A673 (cell line): ENCODE results near the gene TMEM108. TPM values are rescaled to one million over a fixed set of nuclear protein-coding genes. Genes with fewer than 3 reads are reported as not detected.

Source experiments
- BruUV-seq: library from RNA; stranded (reverse); fragments of 400-500 nt; replicated peaks from 2 replicates; lab custom pipeline; 2021; lab: Mats Ljungman, UMichigan
- CTCF ChIA-PET: fragments of 300-600 bp; sonication (Branson Sonifier 250); formaldehyde crosslinking; loops from one replicate; lab custom pipeline; 2022; ENCODE audit warnings: antibody characterized with exemption; lab: Charles Lee
- POLR2A ChIA-PET: fragments of 300-600 bp; sonication (Branson Sonifier 250); formaldehyde crosslinking; loops from one replicate; lab custom pipeline; 2022; ENCODE audit warnings: antibody characterized with exemption; ENCODE audit not compliant: low non-redundant PET; lab: Charles Lee
- DNase-seq: peaks from one replicate; pipeline ENCODE4 v3.0.0-alpha.2; 2015; ENCODE audit warnings: low spot score
- H3K27ac ChIP-seq: fragments of 200-600 bp; sonication (generic); 2 replicates; pipeline ENCODE4 v1.5.1; 2016; ENCODE audit warnings: mixed run types, low read depth, mild to moderate bottlenecking, mixed read lengths, antibody characterized with exemption, low read length; ENCODE audit not compliant: poor library complexity, severe bottlenecking
- H3K27me3 ChIP-seq: fragments of 200-600 bp; sonication (generic); replicated peaks from 2 replicates; pipeline ENCODE4 v1.6.1; 2017; ENCODE audit warnings: mixed run types, low read depth, mild to moderate bottlenecking, mixed read lengths, antibody characterized with exemption, low read length; ENCODE audit not compliant: insufficient read depth, poor library complexity
- H3K36me3 ChIP-seq: fragments of 200-600 bp; sonication (generic); 2 replicates; pipeline ENCODE4 v1.6.1; 2016; ENCODE audit warnings: mixed run types, mild to moderate bottlenecking, mixed read lengths, antibody characterized with exemption, low read length; ENCODE audit not compliant: insufficient read depth, poor library complexity, severe bottlenecking
- H3K4me1 ChIP-seq: fragments of 200-600 bp; sonication (generic); 2 replicates; pipeline ENCODE4 v1.6.1; 2017; ENCODE audit warnings: mixed run types, mild to moderate bottlenecking, mixed read lengths, antibody characterized with exemption, low read length; ENCODE audit not compliant: insufficient read depth, poor library complexity, severe bottlenecking
- H3K4me3 ChIP-seq: fragments of 200-600 bp; sonication (generic); 2 replicates; pipeline ENCODE4 v1.5.1; 2016; ENCODE audit warnings: low read depth, mixed run types, mild to moderate bottlenecking, mixed read lengths, low read length; ENCODE audit not compliant: poor library complexity, severe bottlenecking
- H3K9me3 ChIP-seq: fragments of 200-600 bp; sonication (generic); 2 replicates; pipeline ENCODE4 v1.6.1; 2016; ENCODE audit warnings: mixed run types, low read depth, mild to moderate bottlenecking, mixed read lengths, antibody characterized with exemption, low read length; ENCODE audit not compliant: poor library complexity, severe bottlenecking
- CTCF ChIP-seq: fragments of 300-800, 200-600 bp; sonication (generic); conservative IDR thresholded peaks from 2 replicates; pipeline ENCODE4 v1.5.1; 2017; ENCODE audit warnings: low read depth, mild to moderate bottlenecking, antibody characterized with exemption, low read length, moderate library complexity, mixed read lengths
- EZH2 ChIP-seq: fragments of 200-600 bp; sonication (generic); IDR thresholded peaks from 2 replicates; pipeline ENCODE4 v1.6.1; 2017; ENCODE audit warnings: borderline replicate concordance, low read depth, mild to moderate bottlenecking, mixed read lengths, antibody characterized with exemption, low read length; ENCODE audit not compliant: poor library complexity, severe bottlenecking
- intact Hi-C: fragments of 100-400 bp; cut with micrococcal nuclease; formaldehyde crosslinking; loops from one replicate; pipeline ENCODE4 v1.10.0; 2022; ENCODE audit not compliant: unreplicated experiment
- total RNA-seq: library from RNA; stranded (reverse); gene quantifications from 2 replicates; pipeline ENCODE4 v1.2.3, GENCODE V29; 2021

TMEM108 gene
- total RNA-seq, 1 experiment from 2014 or later: 0.30 TPM

- H3K27me3 ChIP-seq: peaks cover 4% of the 10 kb centered on the region
- peaks cover 6% of the 10 kb centered on the region for H3K4me1 ChIP-seq
- no peaks in the 10 kb centered on the region for H3K36me3 ChIP-seq
- TF ChIP-seq EZH2: no peak
- peak; percentile 37; the same call in 1 of the 2 replicates for TF ChIP-seq CTCF
- intact Hi-C loops: no loop called here
- no peaks in the 10 kb centered on the region for H3K9me3 ChIP-seq
- H3K27ac ChIP-seq: no peak overlapping the region
- no peak for DNase-seq
- BruUV-seq: no TSS peak
- H3K4me3 ChIP-seq: no peak overlapping the region
- CTCF ChIA-PET: no interaction called here
- POLR2A ChIA-PET: no interaction called here
Measured at GRCh38 chr3:133274477-133274876, 236.3 kb downstream of the TMEM108 start.

GRCh38 chr3:133276594-133276993, 238.4 kb downstream of the TMEM108 start:
- TF ChIP-seq EZH2: no peak
- TF ChIP-seq CTCF: no peak
- Histone ChIP-seq H3K9me3 (no peaks in the 10 kb centered on the region), H3K4me1 (peaks cover 6% of the 10 kb centered on the region), H3K27ac (no peak overlapping the region), H3K4me3 (no peak overlapping the region), H3K27me3 (no peaks in the 10 kb centered on the region), H3K36me3 (no peaks in the 10 kb centered on the region)
- intact Hi-C loops: no loop called here
- CTCF ChIA-PET: no interaction called here
- DNase-seq: no peak
- no TSS peak for BruUV-seq
- POLR2A ChIA-PET: no interaction called here

- no peaks in the 10 kb centered on the region for H3K9me3 ChIP-seq
- BruUV-seq: no TSS peak
- ChIA-PET POLR2A (no interaction called here), CTCF (no interaction called here)
- DNase-seq: peak; percentile 39
- H3K36me3 ChIP-seq: no peaks in the 10 kb centered on the region
- H3K4me3 ChIP-seq: no peak overlapping the region
- H3K27me3 ChIP-seq: no peaks in the 10 kb centered on the region
- no peak overlapping the region for H3K27ac ChIP-seq
- peaks cover 6% of the 10 kb centered on the region for H3K4me1 ChIP-seq
- TF ChIP-seq CTCF (no peak), EZH2 (no peak)
- intact Hi-C loops: no loop called here
Measured at GRCh38 chr3:133277813-133278212, 239.6 kb downstream of the TMEM108 start.
